Esophagus squamous epithelium (tissue), 5 donors: ENCODE measurements around the gene OSBPL10. TPM values are rescaled to one million over a fixed set of nuclear protein-coding genes. Genes with fewer than 3 reads are reported as not detected.
"Not testable (repeated sequence)": the region's sequence is repeated elsewhere in the genome, so short reads cannot be mapped to it uniquely, and the experiment has no call there.

Experiments
- DNase-seq: peaks from one replicate; lab custom pipeline; 2025; lab: John Stamatoyannopoulos, UW
- H3K27ac ChIP-seq, 4 donors: fragments of 200-600 bp; sonication (generic); one replicate each; pipeline ENCODE4 v1.5.1; 2016 to 2019; ENCODE audit warnings: mild to moderate bottlenecking in 1 of 4
- H3K27me3 ChIP-seq, 4 donors: fragments of 200-600 bp; sonication (generic); 1 replicate in 3 of 4; 2 replicates in 1 of 4; pipeline versions ENCODE4 v1.5.1 to v1.6.0; 2017 to 2021; ENCODE audit warnings: antibody characterized with exemption in 1 of 4
- H3K36me3 ChIP-seq, 3 donors: fragments of 200-600 bp; sonication (generic); one replicate each; pipeline ENCODE4 v1.5.1; 2016 to 2019
- H3K4me1 ChIP-seq, 3 donors: fragments of 200-600 bp; sonication (generic); one replicate each; pipeline ENCODE4 v1.5.1; 2017 to 2019
- H3K4me3 ChIP-seq, 4 donors: fragments of 200-600 bp; sonication (generic); 1 replicate in 3 of 4; 2 replicates in 1 of 4; pipeline ENCODE4 v1.5.1; 2016 to 2019; ENCODE audit warnings: mild to moderate bottlenecking in 2 of 4, moderate library complexity in 1 of 4
- H3K9me3 ChIP-seq, 3 donors: fragments of 200-600 bp; sonication (generic); one replicate each; pipeline ENCODE4 v1.5.1; 2016 to 2019
- CTCF ChIP-seq, 6 experiments: fragments of 450-650 bp in 4 of 6; fragments of 200-600 bp in 2 of 6; sonication (generic) in 2 of 6; IDR thresholded peaks; one replicate each; pipeline ENCODE4 v1.5.1; 2016 to 2019; ENCODE audit warnings: antibody characterized with exemption in 6 of 6, mild to moderate bottlenecking in 4 of 6, moderate library complexity in 4 of 6
- POLR2A ChIP-seq, 4 donors: fragments of 450-650 bp; IDR thresholded peaks; one replicate each; pipeline ENCODE4 v1.6.1; 2017; ENCODE audit warnings: antibody characterized with exemption in 4 of 4, mild to moderate bottlenecking in 4 of 4, moderate library complexity in 3 of 4
- WGBS, 2 donors: methylation state at CpG; one replicate each; pipeline ENCODE4 v1.1.5; 2018; 5-methylcytosine and 5-hydroxymethylcytosine counted together
- intact Hi-C: fragments of 100-400 bp; cut with DNase I; formaldehyde crosslinking; loops from one replicate; pipeline ENCODE4 v1.15.0; 2022
- total RNA-seq, 4 donors: library from RNA; depleted of rRNA; stranded (reverse); fragments of >200 nt; gene quantifications; one replicate each; pipeline ENCODE4 v1.1.0, GENCODE V29; 2016
- donor health status: DM: yes; HTN: yes; CAD: no.

OSBPL10 gene
- total RNA-seq, 4 donors from 2014 or later, result 13.8 to 65.3 (median 41.0) TPM

GRCh38 chr3:32021155-32021554 is 40.1 kb upstream of the OSBPL10 start:
- 89 to 91% methylated on average over 7 of the region's 7 CpGs for WGBS, 2 donors
- H3K4me3 ChIP-seq, result no peak overlapping the region
- no peaks in the 10 kb centered on the region for H3K27me3 ChIP-seq
- DNase-seq, result no peak
- peaks cover 0 to 13% (median 0%) of the 10 kb centered on the region in 3 donors for H3K4me1 ChIP-seq
- no peak for TF ChIP-seq CTCF (IDR thresholded peaks at IDR 0.05)
- no peak for TF ChIP-seq POLR2A (IDR thresholded peaks at IDR 0.05)
- intact Hi-C loops, result loop anchor here (5.0 kb wide), 1 partner anchor 116 kb away; no protein-coding TSS in a partner anchor
- no peak overlapping the region for H3K27ac ChIP-seq
- no peaks in the 10 kb centered on the region for H3K36me3 ChIP-seq
- H3K9me3 ChIP-seq, result no peaks in the 10 kb centered on the region

GRCh38 chr3:32018757-32019564 is 37.9 kb upstream of the OSBPL10 start:
- intact Hi-C loops, result no loop called here
- DNase-seq, result no peak
- peak overlapping the region in 1 of 4 donors; percentile 26 for H3K27ac ChIP-seq
- H3K9me3 ChIP-seq, result no peaks in the 10 kb centered on the region
- 34 to 39% methylated on average over 5 of the region's 5 CpGs for WGBS, 2 donors
- H3K27me3 ChIP-seq, result no peaks in the 10 kb centered on the region
- TF ChIP-seq POLR2A (IDR thresholded peaks at IDR 0.05) (no peak), CTCF (IDR thresholded peaks at IDR 0.05) (peak; percentile 73 to 89 (median 80))
- peaks cover 0 to 13% (median 0%) of the 10 kb centered on the region in 3 donors for H3K4me1 ChIP-seq
- H3K4me3 ChIP-seq, result no peak overlapping the region
- no peaks in the 10 kb centered on the region for H3K36me3 ChIP-seq

- 78 to 88% methylated on average over 3 of the region's 3 CpGs for WGBS, 2 donors
- peaks cover 0 to 13% (median 0%) of the 10 kb centered on the region in 3 donors for H3K4me1 ChIP-seq
- no peaks in the 10 kb centered on the region for H3K9me3 ChIP-seq
- intact Hi-C loops, result no loop called here
- no peak for TF ChIP-seq CTCF (IDR thresholded peaks at IDR 0.05)
- no peak for TF ChIP-seq POLR2A (IDR thresholded peaks at IDR 0.05)
- DNase-seq, result no peak
- peak overlapping the region in 2 of 4 donors; percentile 14 to 26 for H3K27ac ChIP-seq
- H3K4me3 ChIP-seq, result no peak overlapping the region
- H3K27me3 ChIP-seq, result no peaks in the 10 kb centered on the region
- no peaks in the 10 kb centered on the region for H3K36me3 ChIP-seq
Observed at GRCh38 chr3:32017286-32017685, 36.2 kb upstream of the OSBPL10 start.

- H3K27ac ChIP-seq, DNase-seq, H3K4me3 ChIP-seq, H3K9me3 ChIP-seq, intact Hi-C loops, H3K27me3 ChIP-seq, H3K36me3 ChIP-seq: not testable (repeated sequence)
- 68 to 90% methylated on average over 3 of the region's 3 CpGs for WGBS, 2 donors
- peaks cover 0 to 13% (median 0%) of the 10 kb centered on the region in 3 donors for H3K4me1 ChIP-seq
Observed at GRCh38 chr3:32015638-32016037, 34.6 kb upstream of the OSBPL10 start.

GRCh38 chr3:32010699-32011098 is 29.6 kb upstream of the OSBPL10 start:
- H3K27ac ChIP-seq, H3K4me3 ChIP-seq, H3K27me3 ChIP-seq, DNase-seq, intact Hi-C loops, H3K36me3 ChIP-seq, H3K4me1 ChIP-seq, H3K9me3 ChIP-seq: not testable (repeated sequence)
- 96 to 100% methylated on average over 3 to 4 of the region's 7 CpGs for WGBS, 2 donors

- H3K27ac ChIP-seq, result no peak overlapping the region
- H3K4me3 ChIP-seq, result no peak overlapping the region
- no peaks in the 10 kb centered on the region for H3K27me3 ChIP-seq
- WGBS, 2 donors, result 74 to 96% methylated on average over 2 of the region's 2 CpGs
- TF ChIP-seq POLR2A (IDR thresholded peaks at IDR 0.05), result no peak
- TF ChIP-seq CTCF (IDR thresholded peaks at IDR 0.05), result no peak
- DNase-seq, result no peak
- no peaks in the 10 kb centered on the region for H3K9me3 ChIP-seq
- intact Hi-C loops, result no loop called here
- H3K4me1 ChIP-seq, result peaks cover 0 to 6% (median 0%) of the 10 kb centered on the region in 3 donors
- H3K36me3 ChIP-seq, result no peaks in the 10 kb centered on the region
Observed at GRCh38 chr3:32009957-32010356, 28.9 kb upstream of the OSBPL10 start.
